ENCODE results near the gene FAM174B. TPM values are rescaled to one million over a fixed set of nuclear protein-coding genes. Genes with fewer than 3 reads are reported as not detected.
A peak's percentile ranks its signal among the peaks of the same experiment; 100 is the strongest.

Gene FAM174B
- total RNA-seq, 2 donors from 2014 or later: 6.1 to 10.0 TPM

- no peak for DNase-seq (ENCODE audit: low spot score)
- ATAC-seq (ENCODE audit: insufficient number of reproducible peaks, low FRiP score, low read depth): no peak
- Histone ChIP-seq H3K27me3 (replicated peaks; ENCODE audit: insufficient read depth) (no peaks in the 10 kb centered on the region), H3K36me3 (no peaks in the 10 kb centered on the region), H3K27ac (no peak overlapping the region), H3K4me1 (ENCODE audit: control insufficient read depth in 1 of 2, low read depth in 2 of 2) (peaks cover 5 to 18% of the 10 kb centered on the region in 2 donors), H3K9me3 (no peaks in the 10 kb centered on the region), H3K4me3 (peak overlapping the region; percentile 80)
- no peak for TF ChIP-seq CTCF (IDR thresholded peaks at IDR 0.05)
Observed at GRCh38 chr15:92653836-92654539, 1.6 kb downstream of the FAM174B start.

GRCh38 chr15:92653366-92653765 lies 2.2 kb downstream of the FAM174B start:
- no peak overlapping the region for H3K4me3 ChIP-seq
- no peak for DNase-seq (ENCODE audit: low spot score)
- H3K4me1 ChIP-seq (ENCODE audit: control insufficient read depth in 1 of 2, low read depth in 2 of 2): peaks cover 5 to 18% of the 10 kb centered on the region in 2 donors
- no peaks in the 10 kb centered on the region for H3K27me3 ChIP-seq (replicated peaks; ENCODE audit: insufficient read depth)
- no peak for TF ChIP-seq CTCF (IDR thresholded peaks at IDR 0.05)
- H3K36me3 ChIP-seq: no peaks in the 10 kb centered on the region
- no peak overlapping the region for H3K27ac ChIP-seq
- H3K9me3 ChIP-seq: no peaks in the 10 kb centered on the region
- ATAC-seq (ENCODE audit: insufficient number of reproducible peaks, low FRiP score, low read depth): no peak

- no peaks in the 10 kb centered on the region for H3K27me3 ChIP-seq (replicated peaks; ENCODE audit: insufficient read depth)
- TF ChIP-seq CTCF (IDR thresholded peaks at IDR 0.05): no peak
- no peak overlapping the region for H3K4me3 ChIP-seq
- no peaks in the 10 kb centered on the region for H3K36me3 ChIP-seq
- H3K9me3 ChIP-seq: no peaks in the 10 kb centered on the region
- no peak overlapping the region for H3K27ac ChIP-seq
- H3K4me1 ChIP-seq (ENCODE audit: control insufficient read depth in 1 of 2, low read depth in 2 of 2): peaks cover 5 to 18% of the 10 kb centered on the region in 2 donors
- ATAC-seq (ENCODE audit: insufficient number of reproducible peaks, low FRiP score, low read depth): no peak
- DNase-seq (ENCODE audit: low spot score): no peak
Observed at GRCh38 chr15:92652576-92652966, 3.0 kb downstream of the FAM174B start.

- TF ChIP-seq CTCF (IDR thresholded peaks at IDR 0.05): no peak
- Histone ChIP-seq H3K4me3 (no peak overlapping the region), H3K4me1 (ENCODE audit: control insufficient read depth in 1 of 2, low read depth in 2 of 2) (peaks cover 5 to 18% of the 10 kb centered on the region in 2 donors), H3K36me3 (no peaks in the 10 kb centered on the region), H3K27ac (no peak overlapping the region), H3K9me3 (no peaks in the 10 kb centered on the region), H3K27me3 (replicated peaks; ENCODE audit: insufficient read depth) (no peaks in the 10 kb centered on the region)
- no peak for ATAC-seq (ENCODE audit: insufficient number of reproducible peaks, low FRiP score, low read depth)
- no peak for DNase-seq (ENCODE audit: low spot score)
Observed at GRCh38 chr15:92651877-92652575, 3.5 kb downstream of the FAM174B start.

GRCh38 chr15:92650966-92651365 lies 4.6 kb downstream of the FAM174B start:
- ATAC-seq (ENCODE audit: insufficient number of reproducible peaks, low FRiP score, low read depth) (no peak), DNase-seq (ENCODE audit: low spot score) (no peak)
- H3K9me3 ChIP-seq: no peaks in the 10 kb centered on the region
- no peaks in the 10 kb centered on the region for H3K27me3 ChIP-seq (replicated peaks; ENCODE audit: insufficient read depth)
- H3K27ac ChIP-seq: no peak overlapping the region
- H3K4me1 ChIP-seq (ENCODE audit: control insufficient read depth in 1 of 2, low read depth in 2 of 2): peaks cover 5 to 16% of the 10 kb centered on the region in 2 donors
- TF ChIP-seq CTCF (IDR thresholded peaks at IDR 0.05): no peak
- H3K4me3 ChIP-seq: no peak overlapping the region
- no peaks in the 10 kb centered on the region for H3K36me3 ChIP-seq

All from thoracic aorta (tissue), 2 donors.